Diencephalon (tissue), 1 donor: ENCODE data around the gene FEN1. TPM values are rescaled to one million over a fixed set of nuclear protein-coding genes. Genes with fewer than 3 reads are reported as not detected.

Experiments
- total RNA-seq: library from RNA; depleted of rRNA; stranded (reverse); fragments of >200 nt; gene quantifications from one replicate; pipeline ENCODE4 v1.2.3, GENCODE V29; 2014

Gene FEN1, protein sequence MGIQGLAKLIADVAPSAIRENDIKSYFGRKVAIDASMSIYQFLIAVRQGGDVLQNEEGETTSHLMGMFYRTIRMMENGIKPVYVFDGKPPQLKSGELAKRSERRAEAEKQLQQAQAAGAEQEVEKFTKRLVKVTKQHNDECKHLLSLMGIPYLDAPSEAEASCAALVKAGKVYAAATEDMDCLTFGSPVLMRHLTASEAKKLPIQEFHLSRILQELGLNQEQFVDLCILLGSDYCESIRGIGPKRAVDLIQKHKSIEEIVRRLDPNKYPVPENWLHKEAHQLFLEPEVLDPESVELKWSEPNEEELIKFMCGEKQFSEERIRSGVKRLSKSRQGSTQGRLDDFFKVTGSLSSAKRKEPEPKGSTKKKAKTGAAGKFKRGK
- total RNA-seq: 20.5 TPM

DNA sequence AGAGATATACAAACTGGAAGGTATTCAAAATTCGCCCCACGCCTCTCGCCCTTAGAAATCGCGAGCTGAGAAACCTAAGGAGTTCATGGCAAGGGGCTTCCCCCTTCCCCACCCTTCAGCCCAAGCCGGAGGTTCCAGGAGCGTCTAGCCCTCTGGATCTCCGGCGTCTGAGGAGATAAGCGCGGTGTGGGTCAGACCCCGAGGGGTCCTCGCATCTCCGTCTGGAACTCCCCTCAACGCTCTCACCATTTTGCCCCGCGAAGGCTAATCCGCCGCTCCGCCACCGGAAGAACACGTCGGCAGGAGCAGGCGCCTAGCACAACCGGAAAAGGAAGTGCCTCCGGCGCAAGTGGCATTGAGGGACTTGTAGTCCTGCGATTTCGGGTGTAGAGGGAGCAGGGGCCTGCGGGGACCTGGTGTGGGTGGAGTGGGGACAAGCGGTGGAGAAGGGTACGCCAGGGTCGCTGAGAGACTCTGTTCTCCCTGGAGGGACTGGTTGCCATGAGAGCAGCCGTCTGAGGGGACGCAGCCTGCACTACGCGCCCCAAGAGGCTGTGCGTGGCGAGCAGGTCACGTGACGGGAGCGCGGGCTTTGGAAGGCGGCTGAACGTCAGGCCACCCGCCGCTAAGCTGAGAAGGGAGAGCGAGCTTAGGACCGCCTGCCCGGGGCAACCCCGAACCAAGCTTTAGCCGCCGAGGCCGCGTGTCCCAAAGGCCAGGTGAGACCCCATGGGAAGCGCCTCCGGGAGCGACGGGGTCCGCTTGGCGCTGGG is at the start of gene FEN1, which contains the start of gene TMEM258:
Gene FEN1 (plus strand): TSS at position 602 of the 773 bp plus-strand sequence. CDS start 2,451 bp downstream, outside the sequence.
Gene TMEM258 (minus strand): TSS at position 290 of the 773 bp plus-strand sequence. CDS start 41 bp downstream, at position 249.

DNA sequence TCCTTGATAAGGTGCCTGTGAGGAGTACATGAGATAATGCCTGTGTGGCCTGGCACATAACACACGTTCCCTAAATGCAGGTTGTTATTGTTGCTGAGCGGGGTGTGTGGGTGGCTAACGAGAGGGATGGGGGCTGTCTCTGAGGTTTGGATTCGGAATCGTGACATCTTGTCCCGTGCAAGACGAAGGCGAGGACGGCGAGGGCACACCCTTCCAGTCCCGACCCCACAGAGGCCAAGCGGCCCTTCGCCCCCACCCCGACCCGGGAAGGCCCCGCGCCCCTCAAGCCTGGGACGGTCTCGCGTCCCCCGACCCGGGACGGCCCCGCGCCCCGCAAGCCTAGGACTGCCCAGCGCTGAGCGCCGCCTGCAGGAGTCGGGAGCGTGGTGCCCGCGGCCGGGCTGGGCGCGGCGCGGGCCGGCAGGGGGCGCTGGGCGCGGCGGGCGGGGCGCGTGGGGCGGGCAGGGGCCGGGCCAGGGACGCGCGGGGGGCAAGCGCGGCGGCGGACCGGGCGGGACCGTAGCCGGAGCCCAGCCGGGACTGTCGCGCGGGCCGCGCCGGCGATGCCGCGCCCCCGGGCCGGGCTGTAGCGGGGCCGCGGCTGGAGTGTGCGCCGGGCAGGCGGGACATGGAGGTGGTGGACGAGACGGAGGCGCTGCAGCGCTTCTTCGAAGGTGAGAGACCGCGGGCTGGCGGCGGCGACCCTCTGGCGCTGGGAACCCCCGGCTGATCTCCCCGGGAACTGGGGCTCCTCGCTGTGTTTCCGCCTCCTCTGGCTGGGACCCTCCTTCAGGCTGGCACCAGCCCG is 40.4 kb upstream of the FEN1 start, which contains the start of gene MYRF:
Gene MYRF (plus strand): TSS at position 520 of the 808 bp plus-strand sequence. CDS start 109 bp downstream, at position 629.

DNA sequence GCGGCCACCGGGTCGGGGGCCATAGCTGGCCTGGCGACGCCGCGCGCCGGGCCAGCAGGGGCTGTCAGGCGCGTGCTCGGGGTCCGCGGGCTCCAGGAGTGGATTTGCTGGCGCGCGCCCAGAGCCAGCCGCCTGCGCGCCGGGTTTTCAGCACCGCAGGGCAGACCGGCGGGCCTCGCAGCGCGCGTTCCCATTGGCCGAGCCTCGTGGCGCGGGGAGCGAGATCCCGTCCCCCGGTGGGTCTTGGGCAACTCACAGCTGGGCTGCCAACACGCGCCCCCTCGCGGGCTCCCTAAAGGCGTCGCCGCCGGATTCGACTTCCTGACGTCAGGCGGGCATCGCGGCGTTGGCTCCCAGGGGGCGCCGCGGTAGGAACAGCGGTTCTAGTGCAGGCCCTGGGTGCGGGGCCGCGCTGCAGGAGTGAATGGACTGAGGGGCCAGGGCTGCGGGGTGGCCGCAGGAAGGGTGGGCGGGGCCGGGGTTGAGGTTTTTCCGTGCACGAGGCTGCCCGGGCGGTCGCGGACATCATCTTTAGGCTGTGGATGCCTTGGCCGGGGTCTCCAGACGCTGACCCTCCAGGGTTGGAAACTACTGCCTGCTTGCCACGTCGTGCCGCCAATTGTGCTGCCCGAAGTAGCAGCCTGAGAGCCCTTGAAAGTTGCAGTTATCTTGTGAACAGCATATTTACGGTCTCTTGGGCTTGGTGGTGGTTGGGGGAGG is 24.2 kb downstream of the FEN1 start, which contains the start of gene FADS1:
Gene FADS1 (minus strand): TSS at position 268 of the 720 bp plus-strand sequence. CDS start 74 bp downstream, at position 194.

DNA sequence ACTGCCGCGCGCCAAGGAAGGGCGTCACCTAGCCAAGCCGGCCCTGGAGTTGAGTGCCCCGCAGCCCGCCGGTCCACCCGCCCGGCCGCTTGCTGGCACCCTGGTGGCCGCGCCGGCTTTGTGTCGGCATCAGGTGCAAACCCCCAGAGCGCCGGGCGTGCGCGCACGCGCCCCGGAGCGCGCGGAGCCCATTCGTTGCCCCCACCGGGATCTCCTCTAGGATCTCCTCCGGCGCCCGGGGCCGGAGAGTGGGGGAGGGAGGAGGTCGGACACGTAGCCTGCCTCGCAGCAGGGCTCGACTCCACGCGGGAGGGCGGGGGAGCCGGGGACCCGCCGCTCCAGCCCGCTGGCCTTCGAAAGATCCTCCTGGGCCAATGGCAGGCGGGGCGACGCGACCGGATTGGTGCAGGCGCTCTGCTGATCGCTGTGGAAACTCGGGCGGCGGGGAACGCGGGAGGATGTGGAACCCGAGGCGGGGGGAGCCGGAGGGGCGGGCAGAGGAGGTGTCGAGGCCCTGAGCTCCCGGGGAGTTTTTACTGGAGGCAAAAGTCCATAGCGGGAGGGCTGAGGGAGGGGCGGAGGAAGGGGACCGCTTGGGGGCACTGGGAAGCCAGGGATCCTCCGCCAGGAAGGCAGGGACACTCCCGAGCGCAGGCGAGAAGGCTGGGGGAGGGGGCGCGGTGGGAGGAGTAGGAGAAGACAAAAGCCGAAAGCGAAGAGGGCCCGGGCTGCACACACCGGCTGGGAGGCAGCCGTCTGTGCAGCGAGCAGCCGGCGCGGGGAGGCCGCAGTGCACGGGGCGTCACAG is 35.1 kb downstream of the FEN1 start, which contains the start of gene FADS2:
Gene FADS2 (plus strand): TSS at position 730 of the 808 bp plus-strand sequence. CDS start 91 bp downstream, outside the sequence.

Other genes starting within 250 kb of the FEN1 start
- gene SYT7, start 211.8 kb upstream of the FEN1 start, total RNA-seq: 71.5 TPM
- 11.3 TPM for gene DAGLA, start 112.5 kb upstream of the FEN1 start, total RNA-seq
- gene MYRF, start 40.3 kb upstream of the FEN1 start, total RNA-seq: 2.8 TPM
- gene TMEM258, start 312 bp upstream of the FEN1 start, total RNA-seq: 89.0 TPM
- gene FADS1, start 24.1 kb downstream of the FEN1 start, total RNA-seq: 97.8 TPM
- 178 TPM for gene FADS2, start 35.4 kb downstream of the FEN1 start, total RNA-seq
- 45.7 TPM for gene FADS3, start 98.6 kb downstream of the FEN1 start, total RNA-seq
- 4.4 TPM for gene RAB3IL1, start 124.7 kb downstream of the FEN1 start, total RNA-seq
- gene BEST1, start 157.4 kb downstream of the FEN1 start, total RNA-seq: 1.6 TPM
- gene FTH1, start 174.7 kb downstream of the FEN1 start, total RNA-seq: 513 TPM